GM18861 (cell line): ENCODE results near the gene IGSF21.

Experiments
- ATAC-seq: cut with Tn5 transposase; IDR thresholded peaks from one replicate; pipeline ENCODE4 v1.9.1; 2021; ENCODE audit not compliant: unreplicated experiment

The IGSF21 gene

DNA sequence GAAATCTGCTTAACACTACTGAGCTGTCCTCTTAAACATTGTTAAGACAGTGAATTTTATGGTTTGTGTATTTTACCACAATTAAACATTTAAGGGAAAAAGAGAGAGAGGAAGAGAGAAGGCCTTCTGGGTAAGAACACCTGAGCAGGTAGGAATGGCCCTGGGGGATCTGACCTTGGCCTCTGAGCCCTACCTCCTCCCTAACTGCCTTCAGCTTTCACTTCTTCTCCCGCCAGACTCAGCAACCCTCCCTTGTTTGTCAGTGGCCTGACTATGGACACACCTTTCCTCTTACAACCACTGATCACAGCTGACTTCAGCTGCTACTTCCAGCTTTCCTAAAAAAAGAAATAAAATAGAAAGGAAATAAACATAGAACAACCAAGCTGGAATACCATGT is 13.5 kb upstream of the IGSF21 start:
- no peak for ATAC-seq

DNA sequence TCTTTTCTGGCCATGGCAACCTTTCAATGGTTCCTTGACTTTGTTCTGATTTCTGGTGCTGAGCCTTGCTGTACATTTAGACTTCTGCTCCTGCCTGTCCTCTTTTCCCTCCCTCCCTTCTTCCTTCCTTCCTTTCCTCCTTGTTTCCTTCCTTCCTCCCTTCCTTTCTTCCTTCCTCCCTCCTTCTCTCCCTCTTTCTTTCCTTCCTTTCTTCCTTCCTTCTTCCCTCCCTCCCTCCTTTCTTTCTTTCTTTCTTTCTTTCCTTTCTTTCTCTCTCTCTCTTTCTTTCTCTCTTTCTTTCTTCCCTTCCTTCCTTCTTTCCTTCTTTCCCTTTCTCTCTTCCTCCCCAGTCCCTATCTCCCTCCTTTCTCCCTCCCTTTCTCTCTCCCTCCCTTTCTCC is 10.4 kb upstream of the IGSF21 start:
- no peak for ATAC-seq

- ATAC-seq, result no peak
Measured at GRCh38 chr1:18099026-18099425, 8.6 kb upstream of the IGSF21 start.

GRCh38 chr1:18100060-18100459 is 7.5 kb upstream of the IGSF21 start:
- ATAC-seq, result no peak

DNA sequence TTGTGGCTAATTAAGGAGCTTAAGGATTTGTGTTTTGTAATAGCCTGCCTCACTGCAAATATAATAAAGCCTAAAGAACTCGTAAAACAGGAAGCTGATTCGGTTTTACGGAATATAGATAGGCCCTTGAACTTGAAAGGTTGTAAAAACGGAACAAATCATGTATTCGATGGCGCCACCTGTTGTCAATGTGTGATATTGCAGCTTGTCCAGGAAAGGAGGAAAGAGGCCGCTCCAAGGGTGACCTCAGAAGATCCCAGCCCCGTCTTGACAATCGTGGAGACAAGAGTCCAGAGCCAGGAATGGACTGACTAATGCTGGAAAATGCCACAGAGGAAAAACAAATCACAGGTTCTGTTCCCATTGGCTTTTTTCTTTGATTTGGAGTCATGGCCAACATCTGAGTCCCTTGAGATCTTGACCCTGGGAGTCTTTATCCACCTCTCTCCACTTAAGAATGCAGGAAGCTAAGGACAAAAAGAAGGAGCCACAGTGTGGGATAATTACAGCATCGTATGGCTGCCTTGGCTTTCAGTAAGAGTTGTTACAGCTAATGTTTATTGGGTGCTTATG is 7.0 kb upstream of the IGSF21 start:
- ATAC-seq, result no peak

GRCh38 chr1:18101508-18101907 is 6.1 kb upstream of the IGSF21 start:
- no peak for ATAC-seq

- ATAC-seq, result no peak
Measured at GRCh38 chr1:18103788-18104421, 3.7 kb upstream of the IGSF21 start.

- ATAC-seq, result no peak
Measured at GRCh38 chr1:18104546-18105100, 3.0 kb upstream of the IGSF21 start.

DNA sequence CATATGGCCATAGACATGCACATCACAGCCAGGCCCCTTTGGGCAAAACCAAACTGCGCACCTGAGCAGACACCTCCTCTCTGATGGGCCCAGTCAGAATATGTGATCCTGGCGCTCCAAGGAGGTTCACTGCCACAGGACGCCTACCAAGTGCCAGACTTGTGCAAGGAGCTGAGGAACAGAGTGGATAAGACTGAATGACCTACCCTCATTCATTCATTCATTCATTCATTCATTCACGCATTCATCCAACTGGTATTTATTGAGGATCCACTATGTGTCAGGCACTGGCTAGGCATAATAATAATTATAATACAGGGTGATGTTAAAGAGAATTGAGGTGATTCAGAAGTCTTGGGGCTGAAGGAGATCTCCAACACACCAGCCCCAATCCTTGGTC is 2.4 kb upstream of the IGSF21 start:
- ATAC-seq, result no peak

DNA sequence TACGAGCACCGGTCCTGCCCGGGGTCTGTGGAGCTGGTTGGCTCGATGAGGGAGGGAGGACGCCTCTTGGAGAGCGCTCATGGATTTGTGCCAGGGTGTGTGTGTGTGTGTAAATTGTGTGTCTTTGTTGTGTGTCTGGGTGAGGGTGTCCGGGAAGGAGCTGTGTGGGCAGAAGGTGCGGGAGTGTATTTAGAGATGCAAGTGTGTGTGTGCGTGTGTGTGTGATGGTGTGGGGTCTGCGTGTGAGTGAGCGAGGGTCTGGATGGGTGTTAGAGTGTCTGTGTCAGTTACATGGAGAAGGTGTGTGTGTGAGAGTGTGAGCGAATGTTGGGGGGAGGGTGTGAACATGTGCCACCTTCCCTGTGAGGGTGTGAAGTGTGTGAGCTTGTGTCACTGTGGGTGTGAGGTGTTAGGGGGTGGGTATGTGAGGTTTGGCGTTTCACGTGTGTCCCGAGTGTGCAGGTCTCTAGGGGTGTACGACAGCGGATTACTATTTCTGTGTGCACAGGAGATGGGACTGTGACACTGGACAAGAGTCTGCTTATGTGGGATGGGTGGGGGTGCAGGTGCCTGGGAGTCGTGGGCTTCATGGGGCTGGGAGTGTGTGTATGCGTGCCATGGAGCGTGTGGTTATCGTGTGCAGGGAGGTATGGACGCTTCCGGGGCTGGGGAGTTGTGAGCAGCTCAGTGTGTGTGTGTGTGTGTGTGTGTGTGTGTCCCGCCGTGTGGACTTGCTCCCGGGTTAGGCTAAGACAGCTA is 880 bp downstream of the IGSF21 start:
- no peak for ATAC-seq

DNA sequence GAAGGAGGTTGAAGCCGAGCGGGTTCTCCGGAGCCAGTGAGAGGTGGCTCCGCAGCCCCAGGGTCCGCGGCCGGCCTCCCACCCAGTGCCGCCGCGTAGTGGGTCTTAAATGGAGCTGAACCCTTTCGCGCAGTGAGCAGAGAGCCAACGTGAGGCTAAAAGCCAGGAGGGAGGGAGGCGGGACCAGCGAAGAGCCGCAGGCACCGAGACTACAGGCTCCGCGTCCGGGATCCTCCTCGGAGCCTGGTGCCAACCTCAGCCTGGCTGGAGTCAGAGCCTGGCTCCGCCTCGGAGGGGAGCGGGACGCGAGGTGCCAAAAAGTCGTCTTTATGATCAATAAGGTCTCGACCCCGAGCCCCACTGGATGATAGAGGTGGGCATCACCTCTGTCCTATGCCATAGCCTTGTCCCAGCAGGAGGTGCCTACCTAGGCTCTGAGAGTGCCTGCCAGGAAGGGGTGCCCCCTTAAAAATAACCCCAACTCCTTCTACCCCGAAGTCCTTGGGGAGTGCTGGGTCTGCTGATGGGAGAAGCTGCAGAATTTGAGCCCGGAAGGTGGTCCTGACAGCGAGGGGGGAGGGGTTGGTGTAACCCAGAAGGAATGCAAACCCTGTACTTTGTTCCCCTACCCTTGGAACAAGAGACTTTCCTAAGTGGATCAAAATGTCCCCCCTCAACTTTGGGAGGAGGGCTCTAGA is 1.6 kb downstream of the IGSF21 start:
- no peak for ATAC-seq

- no peak for ATAC-seq
Measured at GRCh38 chr1:18109756-18110597, 2.4 kb downstream of the IGSF21 start.

DNA sequence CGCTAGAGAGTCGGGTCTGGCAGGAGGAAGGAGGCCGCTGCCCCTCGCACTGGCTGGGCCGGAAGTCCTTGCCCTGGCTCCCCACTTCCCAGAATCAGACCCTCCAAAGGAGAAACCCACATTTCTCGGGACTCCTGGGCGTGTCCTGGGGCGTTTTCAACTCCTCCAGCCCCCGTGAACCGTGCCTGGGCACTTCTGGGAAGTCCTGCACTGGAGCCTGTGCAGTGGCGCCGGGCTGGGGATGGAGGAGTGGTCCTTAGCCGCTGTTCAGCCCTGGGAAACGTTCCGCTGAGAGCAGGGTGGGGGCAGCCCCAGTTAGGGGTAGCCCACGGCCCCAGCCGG is 3.0 kb downstream of the IGSF21 start:
- ATAC-seq, result no peak

- ATAC-seq, result no peak
Measured at GRCh38 chr1:18110968-18111367, 3.4 kb downstream of the IGSF21 start.

DNA sequence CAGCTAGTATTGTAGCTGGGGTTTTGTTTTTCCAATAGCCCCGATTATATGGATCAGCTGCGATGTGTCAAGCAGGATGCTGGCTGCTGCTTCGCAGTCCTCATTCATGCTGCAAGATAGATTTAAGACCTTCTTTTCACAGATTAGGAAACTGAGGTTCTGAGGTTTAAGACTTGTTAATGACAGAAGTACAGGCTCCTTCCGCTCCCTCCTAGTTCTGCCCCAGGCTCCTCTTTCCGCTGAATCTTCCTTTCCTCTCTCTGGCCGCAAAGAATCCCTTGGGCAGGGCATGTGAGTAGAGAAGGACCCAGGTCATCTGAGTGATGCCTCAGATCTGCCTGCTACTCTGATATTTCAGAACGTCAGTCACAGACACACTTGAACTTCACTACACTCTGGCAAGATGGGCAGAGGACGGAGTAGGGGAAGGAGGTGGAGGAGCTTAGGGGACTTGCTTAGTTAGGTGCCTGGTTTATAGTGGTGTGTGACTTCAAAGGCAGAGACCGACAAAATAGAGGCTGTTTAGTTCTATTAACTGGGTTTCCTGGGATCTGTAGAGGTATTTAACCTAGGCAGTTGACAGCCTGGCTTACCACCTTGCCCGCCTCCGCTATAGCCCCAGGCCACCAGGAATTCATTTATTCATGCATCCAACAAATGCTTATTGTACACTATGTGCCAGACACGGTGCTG is 4.2 kb downstream of the IGSF21 start:
- ATAC-seq, result no peak

DNA sequence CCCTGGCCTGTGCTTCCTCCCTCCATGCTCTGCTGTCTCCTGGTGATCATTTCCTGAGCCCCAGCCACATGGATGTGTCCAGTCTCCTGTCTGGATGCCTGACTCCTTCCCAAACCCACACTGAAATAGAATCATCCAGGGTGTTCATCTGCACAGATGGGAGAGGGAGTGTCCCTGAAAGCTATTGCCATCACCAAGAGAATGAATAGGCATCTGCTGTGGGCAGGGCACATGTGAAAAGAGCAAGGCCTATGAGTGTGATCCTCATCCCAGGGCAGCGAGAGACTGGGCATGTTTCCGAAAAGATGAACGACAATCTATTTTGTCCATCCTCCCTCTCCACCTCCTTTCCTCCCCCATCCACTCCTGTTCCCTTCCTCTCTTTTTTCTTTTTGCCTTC is 5.0 kb downstream of the IGSF21 start:
- no peak for ATAC-seq

- ATAC-seq, result no peak
Measured at GRCh38 chr1:18114726-18115410, 7.3 kb downstream of the IGSF21 start.

GRCh38 chr1:18116777-18117176 is 9.2 kb downstream of the IGSF21 start:
- no peak for ATAC-seq

GRCh38 chr1:18118078-18118477 is 10.5 kb downstream of the IGSF21 start:
- ATAC-seq, result no peak

GRCh38 chr1:18118491-18118890 is 10.9 kb downstream of the IGSF21 start:
- no peak for ATAC-seq
